Neutrophil (primary cell): ENCODE results near the gene CRTC3.

Experiments used
- H3K27ac ChIP-seq: fragments of 200-600 bp; sonication (generic); 2 replicates; pipeline ENCODE4 v1.5.1; 2016; ENCODE audit warnings: mild to moderate bottlenecking, moderate library complexity
- H3K27me3 ChIP-seq: fragments of 200-600 bp; sonication (generic); 2 replicates; pipeline ENCODE4 v1.6.0; 2016; ENCODE audit warnings: mild to moderate bottlenecking
- H3K36me3 ChIP-seq: fragments of 200-600 bp; sonication (generic); 2 replicates; pipeline ENCODE4 v1.5.1; 2017
- H3K4me1 ChIP-seq, 2 experiments: fragments of 200-600 bp in 1 of 2; sonication (generic) in 1 of 2; 1 replicate in 1 of 2; 2 replicates in 1 of 2; pipeline versions ENCODE4 v1.5.1 to v1.6.1; 2013 to 2016; ENCODE audit warnings: low read depth in 1 of 2, low read length in 1 of 2, mild to moderate bottlenecking in 1 of 2, moderate library complexity in 1 of 2; ENCODE audit not compliant: control insufficient read depth in 1 of 2, insufficient read depth in 1 of 2
- H3K4me3 ChIP-seq, 2 experiments: fragments of 200-600 bp in 1 of 2; sonication (generic) in 1 of 2; 1 replicate in 1 of 2; 2 replicates in 1 of 2; pipeline ENCODE4 v1.5.1; 2013 to 2016; ENCODE audit warnings: low read depth in 1 of 2, low read length in 1 of 2, mild to moderate bottlenecking in 1 of 2, moderate library complexity in 1 of 2
- H3K9me3 ChIP-seq: fragments of 200-600 bp; sonication (generic); 2 replicates; pipeline ENCODE4 v1.5.1; 2016
- CTCF ChIP-seq: fragments of 200-600 bp; sonication (generic); IDR thresholded peaks from 2 replicates; pipeline ENCODE4 v1.5.1; 2016; ENCODE audit warnings: antibody characterized with exemption

CRTC3 gene

GRCh38 chr15:90691369-90691768, 161.6 kb downstream of the CRTC3 start:
- Histone ChIP-seq H3K27ac (no peak overlapping the region), H3K36me3 (no peaks in the 10 kb centered on the region), H3K4me1 (peaks cover 0 to under 1% of the 10 kb centered on the region in 2 experiments), H3K4me3 (no peak overlapping the region), H3K9me3 (no peaks in the 10 kb centered on the region), H3K27me3 (no peaks in the 10 kb centered on the region)
- TF ChIP-seq CTCF: no peak

GRCh38 chr15:90691982-90692773, 162.5 kb downstream of the CRTC3 start:
- Histone ChIP-seq H3K27ac (no peak overlapping the region), H3K27me3 (no peaks in the 10 kb centered on the region), H3K4me1 (no peaks in the 10 kb centered on the region), H3K36me3 (no peaks in the 10 kb centered on the region), H3K9me3 (no peaks in the 10 kb centered on the region), H3K4me3 (no peak overlapping the region)
- no peak for TF ChIP-seq CTCF
